Panc1 (cell line): ENCODE results near the gene GLT8D2. TPM values are rescaled to one million over a fixed set of nuclear protein-coding genes. Genes with fewer than 3 reads are reported as not detected.

Experiments
- ATAC-seq: fragments of 200-7000 bp; cut with Tn5 transposase; 2 replicates; pipeline ENCODE4 v1.9.1; 2020; ENCODE audit warnings: mild to moderate bottlenecking, moderate library complexity
- BruUV-seq: library from RNA; stranded (reverse); fragments of 400-500 nt; replicated peaks from 2 replicates; lab custom pipeline; 2021; lab: Mats Ljungman, UMichigan
- CTCF ChIA-PET: fragments of 300-600 bp; sonication (Branson Sonifier 250); formaldehyde crosslinking; loops from one replicate; lab custom pipeline; 2022; ENCODE audit warnings: antibody characterized with exemption; lab: Charles Lee
- POLR2A ChIA-PET: fragments of 300-600 bp; sonication (Branson Sonifier 250); formaldehyde crosslinking; loops from one replicate; lab custom pipeline; 2022; ENCODE audit warnings: antibody characterized with exemption; lab: Charles Lee
- DNase-seq: peaks from one replicate; pipeline ENCODE4 v3.0.0-alpha.2; 2010; ENCODE audit warnings: low read depth, low spot score
- H3K27ac ChIP-seq: 2 replicates; pipeline ENCODE4 v1.5.1; 2011; ENCODE audit warnings: mild to moderate bottlenecking, low read length, inconsistent platforms
- H3K27me3 ChIP-seq: fragments of 200-500 bp; sonication (Bioruptor generic); 2 replicates; pipeline ENCODE4 v1.6.0; 2014; ENCODE audit warnings: low read length, inconsistent platforms; ENCODE audit not compliant: control insufficient read depth, insufficient read depth
- H3K36me3 ChIP-seq: fragments of 200-500 bp; sonication (Bioruptor generic); 2 replicates; pipeline ENCODE4 v1.5.1; 2014; ENCODE audit warnings: inconsistent platforms, mild to moderate bottlenecking, low read length, moderate library complexity; ENCODE audit not compliant: control insufficient read depth, insufficient read depth
- H3K4me1 ChIP-seq: 2 replicates; pipeline ENCODE4 v1.5.1; 2011; ENCODE audit warnings: inconsistent platforms, mild to moderate bottlenecking, low read length, moderate library complexity; ENCODE audit not compliant: control insufficient read depth, insufficient read depth
- H3K4me3 ChIP-seq, 2 experiments: 2 replicates each; pipeline ENCODE4 v1.5.1; 2011 to 2012; ENCODE audit warnings: low read depth in 2 of 2, low read length in 2 of 2, mild to moderate bottlenecking in 2 of 2, inconsistent platforms in 1 of 2, moderate library complexity in 1 of 2
- H3K9me3 ChIP-seq: fragments of 200-500 bp; sonication (Bioruptor generic); 2 replicates; pipeline ENCODE4 v1.5.1; 2014; ENCODE audit warnings: low read depth, mild to moderate bottlenecking, inconsistent platforms, low read length, moderate library complexity; ENCODE audit not compliant: control insufficient read depth, insufficient read depth
- POLR2AphosphoS5 ChIP-seq: IDR thresholded peaks from 2 replicates; pipeline ENCODE4 v1.6.1; 2012; ENCODE audit warnings: mild to moderate bottlenecking, low read depth, low read length, moderate library complexity
- SIN3A ChIP-seq: IDR thresholded peaks from 2 replicates; pipeline ENCODE4 v1.6.1; 2012; ENCODE audit warnings: low read depth, mild to moderate bottlenecking, low read length, moderate library complexity, borderline replicate concordance; ENCODE audit not compliant: insufficient read depth
- TCF7L2 ChIP-seq: IDR thresholded peaks from 2 replicates; pipeline ENCODE4 v1.6.1; 2011; ENCODE audit warnings: mild to moderate bottlenecking, low read depth, low read length, inconsistent platforms
- in situ Hi-C: cut with HindIII; loops from 2 replicates; pipeline ENCODE4 v1.10.0; 2016; ENCODE audit warnings: low sequenced_read_pairs, low pct_unique_long_range_greater_than_20kb
- intact Hi-C: fragments of 100-400 bp; cut with micrococcal nuclease; formaldehyde crosslinking; loops from one replicate; pipeline ENCODE4 v1.10.0; 2022; ENCODE audit not compliant: unreplicated experiment
- total RNA-seq: library from RNA; stranded (reverse); gene quantifications from one replicate; pipeline ENCODE4 v1.2.1, GENCODE V29; 2021; ENCODE audit not compliant: unreplicated experiment
- TF ChIP-seq, protein P1 (sequence below), 2 experiments: IDR thresholded peaks; 2 replicates each; pipeline ENCODE4 v1.6.1; 2011 to 2012; ENCODE audit warnings: low read depth in 2 of 2, control low read depth in 1 of 2, low read length in 1 of 2, mild to moderate bottlenecking in 1 of 2, moderate library complexity in 1 of 2; ENCODE audit not compliant: insufficient read depth in 1 of 2
- TF ChIP-seq, protein P2 (sequence below): fragments of 450-650 bp; IDR thresholded peaks from 2 replicates; pipeline ENCODE4 v1.5.1; 2017; ENCODE audit warnings: mild to moderate bottlenecking

GLT8D2 gene
- total RNA-seq, 1 experiment from 2014 or later: 0.54 TPM

DNA sequence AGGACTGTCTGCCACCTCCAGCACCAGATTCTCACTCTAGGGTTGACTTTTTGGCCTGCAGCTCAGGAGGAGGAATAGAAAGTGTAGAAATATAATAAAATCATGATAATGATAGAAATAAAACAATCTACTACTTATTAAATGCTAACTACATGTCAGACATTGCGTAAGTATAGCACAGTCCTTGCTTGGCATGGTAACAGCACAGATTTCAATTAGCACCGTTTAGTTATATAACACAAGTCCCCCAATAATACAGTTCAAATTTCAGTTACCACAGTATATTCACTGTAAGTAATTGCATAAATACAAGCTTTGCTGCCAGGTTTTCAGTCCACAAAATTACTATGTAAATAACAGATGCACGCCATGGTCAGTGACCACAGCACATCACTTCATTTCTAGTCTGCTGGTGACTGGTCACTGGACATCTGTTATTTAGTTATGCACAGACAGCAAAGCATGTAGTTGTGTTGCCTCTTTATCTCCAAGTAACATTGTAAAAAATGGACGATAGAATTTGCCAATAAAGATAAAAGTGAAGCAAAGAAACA is 6.5 kb upstream of the GLT8D2 start:
- in situ Hi-C loops (no loop called here), intact Hi-C loops (loop anchor here (2.0 kb wide), 1 partner anchor 52 kb away; no protein-coding TSS in a partner anchor)
- TF ChIP-seq, protein P1, sequence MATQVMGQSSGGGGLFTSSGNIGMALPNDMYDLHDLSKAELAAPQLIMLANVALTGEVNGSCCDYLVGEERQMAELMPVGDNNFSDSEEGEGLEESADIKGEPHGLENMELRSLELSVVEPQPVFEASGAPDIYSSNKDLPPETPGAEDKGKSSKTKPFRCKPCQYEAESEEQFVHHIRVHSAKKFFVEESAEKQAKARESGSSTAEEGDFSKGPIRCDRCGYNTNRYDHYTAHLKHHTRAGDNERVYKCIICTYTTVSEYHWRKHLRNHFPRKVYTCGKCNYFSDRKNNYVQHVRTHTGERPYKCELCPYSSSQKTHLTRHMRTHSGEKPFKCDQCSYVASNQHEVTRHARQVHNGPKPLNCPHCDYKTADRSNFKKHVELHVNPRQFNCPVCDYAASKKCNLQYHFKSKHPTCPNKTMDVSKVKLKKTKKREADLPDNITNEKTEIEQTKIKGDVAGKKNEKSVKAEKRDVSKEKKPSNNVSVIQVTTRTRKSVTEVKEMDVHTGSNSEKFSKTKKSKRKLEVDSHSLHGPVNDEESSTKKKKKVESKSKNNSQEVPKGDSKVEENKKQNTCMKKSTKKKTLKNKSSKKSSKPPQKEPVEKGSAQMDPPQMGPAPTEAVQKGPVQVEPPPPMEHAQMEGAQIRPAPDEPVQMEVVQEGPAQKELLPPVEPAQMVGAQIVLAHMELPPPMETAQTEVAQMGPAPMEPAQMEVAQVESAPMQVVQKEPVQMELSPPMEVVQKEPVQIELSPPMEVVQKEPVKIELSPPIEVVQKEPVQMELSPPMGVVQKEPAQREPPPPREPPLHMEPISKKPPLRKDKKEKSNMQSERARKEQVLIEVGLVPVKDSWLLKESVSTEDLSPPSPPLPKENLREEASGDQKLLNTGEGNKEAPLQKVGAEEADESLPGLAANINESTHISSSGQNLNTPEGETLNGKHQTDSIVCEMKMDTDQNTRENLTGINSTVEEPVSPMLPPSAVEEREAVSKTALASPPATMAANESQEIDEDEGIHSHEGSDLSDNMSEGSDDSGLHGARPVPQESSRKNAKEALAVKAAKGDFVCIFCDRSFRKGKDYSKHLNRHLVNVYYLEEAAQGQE (IDR thresholded peaks at IDR 0.05; ENCODE audit: insufficient read depth in 1 of 2, low read depth in 2 of 2, low read length in 1 of 2): no peak
- TF ChIP-seq TCF7L2: no peak
- no peak for TF ChIP-seq POLR2AphosphoS5
- TF ChIP-seq, protein P2, sequence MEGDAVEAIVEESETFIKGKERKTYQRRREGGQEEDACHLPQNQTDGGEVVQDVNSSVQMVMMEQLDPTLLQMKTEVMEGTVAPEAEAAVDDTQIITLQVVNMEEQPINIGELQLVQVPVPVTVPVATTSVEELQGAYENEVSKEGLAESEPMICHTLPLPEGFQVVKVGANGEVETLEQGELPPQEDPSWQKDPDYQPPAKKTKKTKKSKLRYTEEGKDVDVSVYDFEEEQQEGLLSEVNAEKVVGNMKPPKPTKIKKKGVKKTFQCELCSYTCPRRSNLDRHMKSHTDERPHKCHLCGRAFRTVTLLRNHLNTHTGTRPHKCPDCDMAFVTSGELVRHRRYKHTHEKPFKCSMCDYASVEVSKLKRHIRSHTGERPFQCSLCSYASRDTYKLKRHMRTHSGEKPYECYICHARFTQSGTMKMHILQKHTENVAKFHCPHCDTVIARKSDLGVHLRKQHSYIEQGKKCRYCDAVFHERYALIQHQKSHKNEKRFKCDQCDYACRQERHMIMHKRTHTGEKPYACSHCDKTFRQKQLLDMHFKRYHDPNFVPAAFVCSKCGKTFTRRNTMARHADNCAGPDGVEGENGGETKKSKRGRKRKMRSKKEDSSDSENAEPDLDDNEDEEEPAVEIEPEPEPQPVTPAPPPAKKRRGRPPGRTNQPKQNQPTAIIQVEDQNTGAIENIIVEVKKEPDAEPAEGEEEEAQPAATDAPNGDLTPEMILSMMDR: no peak
- TF ChIP-seq SIN3A: no peak
- Histone ChIP-seq H3K27me3 (no peaks in the 10 kb centered on the region; the same call in 1 of the 2 replicates), H3K9me3 (no peaks in the 10 kb centered on the region), H3K27ac (no peak overlapping the region), H3K4me3 (no peak overlapping the region), H3K36me3 (no peaks in the 10 kb centered on the region), H3K4me1 (peaks cover 6% of the 10 kb centered on the region; the same call in 1 of the 2 replicates)
- ChIA-PET CTCF (interaction anchor here (2.3 kb wide), 1 partner anchor 53 kb away, joined by 6 read pairs; no protein-coding TSS in a partner anchor), POLR2A (no interaction called here)
- ATAC-seq (no peak), DNase-seq (no peak)
- BruUV-seq: no TSS peak

- no TSS peak for BruUV-seq
- H3K4me1 ChIP-seq: peaks cover 6% of the 10 kb centered on the region; the same call in 1 of the 2 replicates
- peaks cover 3% of the 10 kb centered on the region; the same call in 1 of the 2 replicates for H3K27me3 ChIP-seq
- in situ Hi-C loops: no loop called here
- ATAC-seq (peak; percentile 40), DNase-seq (no peak)
- ChIA-PET POLR2A (no interaction called here), CTCF (interaction anchor here (2.3 kb wide), 1 partner anchor 53 kb away, joined by 6 read pairs; no protein-coding TSS in a partner anchor)
- H3K4me3 ChIP-seq: no peak overlapping the region
- no peaks in the 10 kb centered on the region for H3K9me3 ChIP-seq
- no peaks in the 10 kb centered on the region for H3K36me3 ChIP-seq
- intact Hi-C loops: loop anchor here (2.0 kb wide), 1 partner anchor 53 kb away; no protein-coding TSS in a partner anchor
- TF ChIP-seq, protein P2: no peak
- no peak for TF ChIP-seq POLR2AphosphoS5
- no peak overlapping the region for H3K27ac ChIP-seq
Observed at GRCh38 chr12:104055686-104056388, 5.8 kb upstream of the GLT8D2 start.
